ENCODE measurements around the gene HDAC4.

Gene HDAC4

GRCh38 chr2:239109928-239110545, 290.8 kb downstream of the HDAC4 start:
- Histone ChIP-seq H3K27ac (ENCODE audit: low read depth, low read length) (no peak overlapping the region), H3K9ac (ENCODE audit: low read length in 5 of 5) (no peak overlapping the region), H3K4me1 (ENCODE audit: control insufficient read depth in 5 of 5, insufficient read depth in 5 of 5, low read length in 5 of 5) (peaks cover 4 to 42% (median 23%) of the 10 kb centered on the region in 5 donors)

GRCh38 chr2:239109041-239109927, 291.5 kb downstream of the HDAC4 start:
- H3K27me3 ChIP-seq (ENCODE audit: control insufficient read depth in 5 of 5, insufficient read depth in 4 of 5, low read length in 5 of 5), result no peaks in the 10 kb centered on the region
- H3K36me3 ChIP-seq (ENCODE audit: control insufficient read depth in 5 of 5, insufficient read depth in 5 of 5, low read length in 5 of 5), result peaks cover 0 to 83% (median 56%) of the 10 kb centered on the region in 5 donors
- no peak overlapping the region for H3K27ac ChIP-seq (ENCODE audit: low read depth, low read length)
- no peak overlapping the region for H3K9ac ChIP-seq (ENCODE audit: low read length in 5 of 5)
- H3K4me1 ChIP-seq (ENCODE audit: control insufficient read depth in 5 of 5, insufficient read depth in 5 of 5, low read length in 5 of 5), result peaks cover 4 to 38% (median 19%) of the 10 kb centered on the region in 5 donors
- H3K9me3 ChIP-seq (ENCODE audit: control insufficient read depth in 5 of 5, low read length in 5 of 5), result no peaks in the 10 kb centered on the region
- H3K4me3 ChIP-seq (ENCODE audit: low read depth in 1 of 5, low read length in 5 of 5), result no peak overlapping the region

More at GRCh38 chr2:239109928-239110545, 290.8 kb downstream of the HDAC4 start:
- Histone ChIP-seq H3K27me3 (ENCODE audit: control insufficient read depth in 5 of 5, insufficient read depth in 4 of 5, low read length in 5 of 5) (no peaks in the 10 kb centered on the region), H3K9me3 (ENCODE audit: control insufficient read depth in 5 of 5, low read length in 5 of 5) (no peaks in the 10 kb centered on the region), H3K36me3 (ENCODE audit: control insufficient read depth in 5 of 5, insufficient read depth in 5 of 5, low read length in 5 of 5) (peaks cover 0 to 82% (median 48%) of the 10 kb centered on the region in 5 donors), H3K4me3 (ENCODE audit: low read depth in 1 of 5, low read length in 5 of 5) (no peak overlapping the region)

GRCh38 chr2:239108459-239108858, 292.4 kb downstream of the HDAC4 start:
- peaks cover 0 to 30% (median 14%) of the 10 kb centered on the region in 5 donors for H3K4me1 ChIP-seq (ENCODE audit: control insufficient read depth in 5 of 5, insufficient read depth in 5 of 5, low read length in 5 of 5)
- H3K27ac ChIP-seq (ENCODE audit: low read depth, low read length), result no peak overlapping the region
- no peaks in the 10 kb centered on the region for H3K9me3 ChIP-seq (ENCODE audit: control insufficient read depth in 5 of 5, low read length in 5 of 5)
- H3K4me3 ChIP-seq (ENCODE audit: low read depth in 1 of 5, low read length in 5 of 5), result no peak overlapping the region
- H3K36me3 ChIP-seq (ENCODE audit: control insufficient read depth in 5 of 5, insufficient read depth in 5 of 5, low read length in 5 of 5), result peaks cover 0 to 87% (median 58%) of the 10 kb centered on the region in 5 donors
- no peaks in the 10 kb centered on the region for H3K27me3 ChIP-seq (ENCODE audit: control insufficient read depth in 5 of 5, insufficient read depth in 4 of 5, low read length in 5 of 5)
- H3K9ac ChIP-seq (ENCODE audit: low read length in 5 of 5), result no peak overlapping the region

- no peaks in the 10 kb centered on the region for H3K9me3 ChIP-seq (ENCODE audit: control insufficient read depth in 5 of 5, low read length in 5 of 5)
- no peak overlapping the region for H3K9ac ChIP-seq (ENCODE audit: low read length in 5 of 5)
- no peak overlapping the region for H3K4me3 ChIP-seq (ENCODE audit: low read depth in 1 of 5, low read length in 5 of 5)
- H3K27ac ChIP-seq (ENCODE audit: low read depth, low read length), result no peak overlapping the region
- H3K4me1 ChIP-seq (ENCODE audit: control insufficient read depth in 5 of 5, insufficient read depth in 5 of 5, low read length in 5 of 5), result peaks cover 0 to 25% (median 8%) of the 10 kb centered on the region in 5 donors
- H3K36me3 ChIP-seq (ENCODE audit: control insufficient read depth in 5 of 5, insufficient read depth in 5 of 5, low read length in 5 of 5), result peaks cover 0 to 93% (median 62%) of the 10 kb centered on the region in 5 donors
- no peaks in the 10 kb centered on the region for H3K27me3 ChIP-seq (ENCODE audit: control insufficient read depth in 5 of 5, insufficient read depth in 4 of 5, low read length in 5 of 5)
Observed at GRCh38 chr2:239107936-239108335, 292.9 kb downstream of the HDAC4 start.

GRCh38 chr2:239106966-239107365, 293.9 kb downstream of the HDAC4 start:
- Histone ChIP-seq H3K36me3 (ENCODE audit: control insufficient read depth in 5 of 5, insufficient read depth in 5 of 5, low read length in 5 of 5) (peaks cover 0 to 94% (median 70%) of the 10 kb centered on the region in 5 donors), H3K9ac (ENCODE audit: low read length in 5 of 5) (no peak overlapping the region), H3K9me3 (ENCODE audit: control insufficient read depth in 5 of 5, low read length in 5 of 5) (no peaks in the 10 kb centered on the region), H3K27me3 (ENCODE audit: control insufficient read depth in 5 of 5, insufficient read depth in 4 of 5, low read length in 5 of 5) (no peaks in the 10 kb centered on the region), H3K27ac (ENCODE audit: low read depth, low read length) (no peak overlapping the region), H3K4me3 (ENCODE audit: low read depth in 1 of 5, low read length in 5 of 5) (no peak overlapping the region), H3K4me1 (ENCODE audit: control insufficient read depth in 5 of 5, insufficient read depth in 5 of 5, low read length in 5 of 5) (peaks cover 0 to 15% (median 6%) of the 10 kb centered on the region in 5 donors)

GRCh38 chr2:239106314-239106908, 294.4 kb downstream of the HDAC4 start:
- Histone ChIP-seq H3K27ac (ENCODE audit: low read depth, low read length) (no peak overlapping the region), H3K27me3 (ENCODE audit: control insufficient read depth in 5 of 5, insufficient read depth in 4 of 5, low read length in 5 of 5) (no peaks in the 10 kb centered on the region), H3K9ac (ENCODE audit: low read length in 5 of 5) (no peak overlapping the region), H3K4me3 (ENCODE audit: low read depth in 1 of 5, low read length in 5 of 5) (no peak overlapping the region), H3K9me3 (ENCODE audit: control insufficient read depth in 5 of 5, low read length in 5 of 5) (no peaks in the 10 kb centered on the region), H3K36me3 (ENCODE audit: control insufficient read depth in 5 of 5, insufficient read depth in 5 of 5, low read length in 5 of 5) (peaks cover 0 to 92% (median 71%) of the 10 kb centered on the region in 5 donors), H3K4me1 (ENCODE audit: control insufficient read depth in 5 of 5, insufficient read depth in 5 of 5, low read length in 5 of 5) (peaks cover 0 to 10% (median 0%) of the 10 kb centered on the region in 5 donors)

GRCh38 chr2:239105234-239105633, 295.6 kb downstream of the HDAC4 start:
- Histone ChIP-seq H3K36me3 (ENCODE audit: control insufficient read depth in 5 of 5, insufficient read depth in 5 of 5, low read length in 5 of 5) (peaks cover 0 to 92% (median 73%) of the 10 kb centered on the region in 5 donors), H3K27me3 (ENCODE audit: control insufficient read depth in 5 of 5, insufficient read depth in 4 of 5, low read length in 5 of 5) (no peaks in the 10 kb centered on the region), H3K9me3 (ENCODE audit: control insufficient read depth in 5 of 5, low read length in 5 of 5) (no peaks in the 10 kb centered on the region), H3K27ac (ENCODE audit: low read depth, low read length) (no peak overlapping the region), H3K9ac (ENCODE audit: low read length in 5 of 5) (no peak overlapping the region), H3K4me1 (ENCODE audit: control insufficient read depth in 5 of 5, insufficient read depth in 5 of 5, low read length in 5 of 5) (peaks cover 0 to 6% (median 0%) of the 10 kb centered on the region in 5 donors), H3K4me3 (ENCODE audit: low read depth in 1 of 5, low read length in 5 of 5) (no peak overlapping the region)

- Histone ChIP-seq H3K4me3 (ENCODE audit: low read depth in 1 of 5, low read length in 5 of 5) (no peak overlapping the region), H3K36me3 (ENCODE audit: control insufficient read depth in 5 of 5, insufficient read depth in 5 of 5, low read length in 5 of 5) (peaks cover 0 to 92% (median 75%) of the 10 kb centered on the region in 5 donors), H3K27ac (ENCODE audit: low read depth, low read length) (no peak overlapping the region), H3K9ac (ENCODE audit: low read length in 5 of 5) (no peak overlapping the region), H3K27me3 (ENCODE audit: control insufficient read depth in 5 of 5, insufficient read depth in 4 of 5, low read length in 5 of 5) (no peaks in the 10 kb centered on the region), H3K9me3 (ENCODE audit: control insufficient read depth in 5 of 5, low read length in 5 of 5) (no peaks in the 10 kb centered on the region), H3K4me1 (ENCODE audit: control insufficient read depth in 5 of 5, insufficient read depth in 5 of 5, low read length in 5 of 5) (peaks cover 0 to 6% (median 0%) of the 10 kb centered on the region in 5 donors)
Observed at GRCh38 chr2:239104800-239105199, 296.0 kb downstream of the HDAC4 start.

GRCh38 chr2:239103125-239104098, 297.4 kb downstream of the HDAC4 start:
- peaks cover 2 to 92% (median 74%) of the 10 kb centered on the region in 5 donors for H3K36me3 ChIP-seq (ENCODE audit: control insufficient read depth in 5 of 5, insufficient read depth in 5 of 5, low read length in 5 of 5)
- H3K27me3 ChIP-seq (ENCODE audit: control insufficient read depth in 5 of 5, insufficient read depth in 4 of 5, low read length in 5 of 5), result no peaks in the 10 kb centered on the region
- H3K9me3 ChIP-seq (ENCODE audit: control insufficient read depth in 5 of 5, low read length in 5 of 5), result no peaks in the 10 kb centered on the region
- H3K27ac ChIP-seq (ENCODE audit: low read depth, low read length), result no peak overlapping the region
- peaks cover 0 to 6% (median 0%) of the 10 kb centered on the region in 5 donors for H3K4me1 ChIP-seq (ENCODE audit: control insufficient read depth in 5 of 5, insufficient read depth in 5 of 5, low read length in 5 of 5)
- no peak overlapping the region for H3K9ac ChIP-seq (ENCODE audit: low read length in 5 of 5)
- no peak overlapping the region for H3K4me3 ChIP-seq (ENCODE audit: low read depth in 1 of 5, low read length in 5 of 5)
